ENCODE data around the gene PCNX2.

- TF ChIP-seq CTCF (IDR thresholded peaks at IDR 0.05; ENCODE audit: extremely low read depth in 1 of 2, insufficient read depth in 1 of 2, low read depth in 1 of 2, low read length in 2 of 2) = no peak
- no peak for TF ChIP-seq POLR2A (IDR thresholded peaks at IDR 0.05; ENCODE audit: low read depth, low read length)
Measured at GRCh38 chr1:233209481-233209880, 86.0 kb downstream of the PCNX2 start.
